Lower leg skin (tissue), 3 donors: Measurements from ENCODE around the gene TCP11.

Experiments used
- POLR2A ChIP-seq, 2 donors: fragments of 450-650 bp; IDR thresholded peaks; one replicate each; pipeline ENCODE4 v1.6.1; 2016 to 2017; ENCODE audit warnings: antibody characterized with exemption in 2 of 2, mild to moderate bottlenecking in 1 of 2, moderate library complexity in 1 of 2
- TF ChIP-seq, protein P1 (sequence below), 3 donors: fragments of 450-650 bp; IDR thresholded peaks; one replicate each; pipeline ENCODE4 v1.5.1; 2016; ENCODE audit warnings: antibody characterized with exemption in 3 of 3, mild to moderate bottlenecking in 3 of 3, moderate library complexity in 2 of 3

DNA sequence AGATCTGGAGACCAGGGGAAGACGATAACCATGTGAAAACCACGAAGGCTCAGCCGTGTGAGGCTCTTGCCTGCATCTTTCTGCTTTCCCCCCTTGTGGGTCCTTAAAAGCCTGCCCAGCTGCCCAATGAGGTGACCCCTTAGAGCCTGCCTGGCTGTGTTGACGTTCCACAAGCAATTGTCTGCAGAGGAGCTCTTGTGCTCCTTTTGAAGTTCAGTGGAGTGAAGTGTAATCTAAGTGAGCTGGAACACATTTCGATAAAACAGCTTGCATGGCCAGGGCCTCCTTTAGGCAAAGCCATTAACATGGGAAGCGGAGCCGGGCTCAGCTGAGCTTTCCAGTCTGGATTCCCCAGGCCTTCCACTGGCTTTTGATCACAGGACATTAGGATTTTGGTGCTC lies 27.3 kb upstream of the TCP11 start:
- TF ChIP-seq, protein P1, sequence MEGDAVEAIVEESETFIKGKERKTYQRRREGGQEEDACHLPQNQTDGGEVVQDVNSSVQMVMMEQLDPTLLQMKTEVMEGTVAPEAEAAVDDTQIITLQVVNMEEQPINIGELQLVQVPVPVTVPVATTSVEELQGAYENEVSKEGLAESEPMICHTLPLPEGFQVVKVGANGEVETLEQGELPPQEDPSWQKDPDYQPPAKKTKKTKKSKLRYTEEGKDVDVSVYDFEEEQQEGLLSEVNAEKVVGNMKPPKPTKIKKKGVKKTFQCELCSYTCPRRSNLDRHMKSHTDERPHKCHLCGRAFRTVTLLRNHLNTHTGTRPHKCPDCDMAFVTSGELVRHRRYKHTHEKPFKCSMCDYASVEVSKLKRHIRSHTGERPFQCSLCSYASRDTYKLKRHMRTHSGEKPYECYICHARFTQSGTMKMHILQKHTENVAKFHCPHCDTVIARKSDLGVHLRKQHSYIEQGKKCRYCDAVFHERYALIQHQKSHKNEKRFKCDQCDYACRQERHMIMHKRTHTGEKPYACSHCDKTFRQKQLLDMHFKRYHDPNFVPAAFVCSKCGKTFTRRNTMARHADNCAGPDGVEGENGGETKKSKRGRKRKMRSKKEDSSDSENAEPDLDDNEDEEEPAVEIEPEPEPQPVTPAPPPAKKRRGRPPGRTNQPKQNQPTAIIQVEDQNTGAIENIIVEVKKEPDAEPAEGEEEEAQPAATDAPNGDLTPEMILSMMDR (IDR thresholded peaks at IDR 0.05), result no peak
- TF ChIP-seq POLR2A (IDR thresholded peaks at IDR 0.05), result no peak
